IMR-90 (cell line): ENCODE measurements around the gene DBX1. TPM values are rescaled to one million over a fixed set of nuclear protein-coding genes. Genes with fewer than 3 reads are reported as not detected.
A peak's percentile ranks its signal among the peaks of the same experiment; 100 is the strongest.

Source experiments
- ATAC-seq: fragments of 200-7000 bp; cut with Tn5 transposase; 2 replicates; pipeline ENCODE4 v1.9.1; 2020; ENCODE audit warnings: low read depth, mild to moderate bottlenecking, moderate library complexity
- BruUV-seq: library from RNA; stranded (reverse); fragments of 400-500 nt; replicated peaks from 2 replicates; lab custom pipeline; 2021; lab: Mats Ljungman, UMichigan
- CTCF ChIA-PET: fragments of 300-600 bp; formaldehyde crosslinking; extraction: SDS; loops from one replicate; lab custom pipeline; 2021; ENCODE audit warnings: antibody characterized with exemption; lab: Yijun Ruan, JAX
- POLR2A ChIA-PET: fragments of 300-600 bp; sonication (Branson Sonifier 250); formaldehyde crosslinking; loops from one replicate; lab custom pipeline; 2022; ENCODE audit warnings: antibody characterized with exemption; ENCODE audit not compliant: unreplicated experiment; lab: Charles Lee
- DNase-seq: peaks from one replicate; pipeline ENCODE4 v3.0.0; 2013
- H2AFZ ChIP-seq: replicated peaks from 2 replicates; pipeline ENCODE3; 2013; ENCODE audit warnings: low read length, mild to moderate bottlenecking; ENCODE audit not compliant: poor library complexity
- H2AK5ac ChIP-seq: 2 replicates; pipeline ENCODE4 v1.6.1; 2013; ENCODE audit warnings: low read depth, low read length, inconsistent platforms
- H2AK9ac ChIP-seq: replicated peaks from 2 replicates; pipeline ENCODE3; 2013; ENCODE audit warnings: mild to moderate bottlenecking, low read depth, low read length, moderate library complexity; ENCODE audit not compliant: poor library complexity
- H2BK120ac ChIP-seq: 2 replicates; pipeline ENCODE4 v1.6.1; 2013; ENCODE audit warnings: low read depth, low read length, inconsistent platforms
- H2BK15ac ChIP-seq: 3 replicates; pipeline ENCODE4 v1.6.1; 2013; ENCODE audit warnings: low read depth, low read length, inconsistent platforms
- H2BK20ac ChIP-seq: 2 replicates; pipeline ENCODE4 v1.6.1; 2013; ENCODE audit warnings: low read depth, mild to moderate bottlenecking, inconsistent platforms, low read length, moderate library complexity
- H2BK5ac ChIP-seq: 2 replicates; pipeline ENCODE4 v1.6.1; 2013; ENCODE audit warnings: mild to moderate bottlenecking, low read depth, low read length, inconsistent platforms; ENCODE audit not compliant: poor library complexity, severe bottlenecking
- H3K14ac ChIP-seq: replicated peaks from 2 replicates; pipeline ENCODE4 v1.6.1; 2013; ENCODE audit warnings: low read depth, low read length, inconsistent platforms
- H3K18ac ChIP-seq: 2 replicates; pipeline ENCODE4 v1.6.1; 2013; ENCODE audit warnings: low read depth, low read length, control low read depth
- H3K23ac ChIP-seq: 2 replicates; pipeline ENCODE4 v1.6.1; 2013; ENCODE audit warnings: low read depth, low read length, inconsistent platforms
- H3K27ac ChIP-seq: 2 replicates; pipeline ENCODE4 v1.5.1; 2013; ENCODE audit warnings: mild to moderate bottlenecking, control low read depth, low read length; ENCODE audit not compliant: insufficient read depth
- H3K27me3 ChIP-seq: 2 replicates; pipeline ENCODE4 v1.6.1; 2013; ENCODE audit warnings: low read length; ENCODE audit not compliant: control insufficient read depth, insufficient read depth
- H3K36me3 ChIP-seq: 2 replicates; pipeline ENCODE4 v1.6.1; 2013; ENCODE audit warnings: low read length, mixed read lengths; ENCODE audit not compliant: control insufficient read depth, insufficient read depth
- H3K4ac ChIP-seq: 2 replicates; pipeline ENCODE4 v1.6.1; 2013; ENCODE audit warnings: low read depth, low read length, inconsistent platforms
- H3K4me1 ChIP-seq: 2 replicates; pipeline ENCODE4 v1.6.1; 2013; ENCODE audit warnings: low read length, mixed read lengths; ENCODE audit not compliant: control insufficient read depth, insufficient read depth
- H3K4me2 ChIP-seq: 2 replicates; pipeline ENCODE4 v1.6.1; 2013; ENCODE audit warnings: low read depth, mild to moderate bottlenecking, control low read depth, low read length, moderate library complexity
- H3K4me3 ChIP-seq: 2 replicates; pipeline ENCODE4 v1.5.1; 2013; ENCODE audit warnings: low read depth, mild to moderate bottlenecking, control low read depth, low read length, moderate library complexity; ENCODE audit not compliant: insufficient read depth
- H3K56ac ChIP-seq: 2 replicates; pipeline ENCODE4 v1.6.1; 2013; ENCODE audit warnings: low read length, inconsistent platforms; ENCODE audit not compliant: insufficient read depth; ENCODE audit errors: extremely low read depth
- H3K79me1 ChIP-seq, 2 experiments: 2 replicates each; pipeline ENCODE4 v1.6.1; 2013; ENCODE audit warnings: low read length in 2 of 2, inconsistent platforms in 1 of 2, low read depth in 1 of 2
- H3K9ac ChIP-seq: 2 replicates; pipeline ENCODE4 v1.6.1; 2013; ENCODE audit warnings: low read depth, low read length, control low read depth
- H3K9me1 ChIP-seq: 2 replicates; pipeline ENCODE4 v1.6.1; 2013; ENCODE audit warnings: low read length, inconsistent platforms; ENCODE audit not compliant: insufficient read depth
- H3K9me3 ChIP-seq: 2 replicates; pipeline ENCODE4 v1.6.1; 2013; ENCODE audit warnings: low read length; ENCODE audit not compliant: control insufficient read depth, insufficient read depth
- H4K20me1 ChIP-seq: 2 replicates; pipeline ENCODE4 v1.6.1; 2013; ENCODE audit warnings: low read length, inconsistent platforms; ENCODE audit not compliant: insufficient read depth
- H4K5ac ChIP-seq: 2 replicates; pipeline ENCODE4 v1.6.1; 2013; ENCODE audit warnings: mild to moderate bottlenecking, low read depth, low read length, control low read depth
- H4K8ac ChIP-seq, 2 experiments: 2 replicates each; pipeline ENCODE4 v1.6.1; 2013; ENCODE audit warnings: low read depth in 2 of 2, low read length in 2 of 2, control low read depth in 1 of 2, inconsistent platforms in 1 of 2
- H4K91ac ChIP-seq: 2 replicates; pipeline ENCODE4 v1.6.1; 2013; ENCODE audit warnings: low read depth, low read length, inconsistent platforms; ENCODE audit not compliant: insufficient read depth
- CHD1 ChIP-seq: IDR thresholded peaks from 2 replicates; pipeline ENCODE4 v1.6.1; 2012; ENCODE audit warnings: low read depth, low read length, improper control_type of control experiment
- CTCF ChIP-seq: conservative IDR thresholded peaks from 2 replicates; pipeline ENCODE4 v1.5.1; 2012; ENCODE audit warnings: mild to moderate bottlenecking, low read depth, low read length, improper control_type of control experiment
- FOS ChIP-seq: fragments of 150-350 bp; IDR thresholded peaks from 2 replicates; pipeline ENCODE4 v1.6.1; 2016; ENCODE audit warnings: low read depth, low read length
- MAFK ChIP-seq: IDR thresholded peaks from 2 replicates; pipeline ENCODE4 v1.6.1; 2012; ENCODE audit warnings: low read depth, low read length, improper control_type of control experiment
- MAZ ChIP-seq: IDR thresholded peaks from 2 replicates; pipeline ENCODE4 v1.6.1; 2012; ENCODE audit warnings: low read depth, mild to moderate bottlenecking, low read length, improper control_type of control experiment, moderate library complexity, borderline replicate concordance
- MXI1 ChIP-seq: IDR thresholded peaks from 2 replicates; pipeline ENCODE4 v1.6.1; 2012; ENCODE audit warnings: low read depth, mild to moderate bottlenecking, low read length, moderate library complexity, borderline replicate concordance
- POLR2A ChIP-seq: IDR thresholded peaks from 2 replicates; pipeline ENCODE4 v1.6.1; 2012; ENCODE audit warnings: mild to moderate bottlenecking, low read depth, low read length
- RAD21 ChIP-seq: IDR thresholded peaks from 2 replicates; pipeline ENCODE4 v1.6.1; 2012; ENCODE audit warnings: low read length, improper control_type of control experiment
- RCOR1 ChIP-seq: IDR thresholded peaks from 2 replicates; pipeline ENCODE4 v1.6.1; 2012; ENCODE audit warnings: mild to moderate bottlenecking, low read length, improper control_type of control experiment; ENCODE audit not compliant: insufficient replicate concordance
- RFX5 ChIP-seq: IDR thresholded peaks from 2 replicates; pipeline ENCODE4 v1.8.0; 2012; ENCODE audit warnings: low read depth, mild to moderate bottlenecking, low read length, moderate library complexity
- SMC3 ChIP-seq: fragments of 150-350 bp; IDR thresholded peaks from 2 replicates; pipeline ENCODE4 v1.6.1; 2016; ENCODE audit warnings: low read depth, mild to moderate bottlenecking, antibody characterized with exemption, low read length, moderate library complexity
- WGBS, 2 experiments: methylation state at CpG; one replicate each; pipeline versions ENCODE4 v1.1.5 to v1.1.7; 2013; ENCODE audit warnings: missing lambda C conversion rate in 2 of 2; ENCODE audit not compliant: insufficient read length in 1 of 2; ENCODE audit errors: extremely low coverage in 2 of 2; 5-methylcytosine and 5-hydroxymethylcytosine counted together
- dilution Hi-C: fragments of 300-500 bp; cut with HindIII; formaldehyde crosslinking; loops from one replicate; pipeline ENCODE4 v1.14.3; 2018; ENCODE audit warnings: low sequenced_read_pairs; ENCODE audit not compliant: unreplicated experiment
- in situ Hi-C: fragments of 300-500 bp; cut with MboI; formaldehyde crosslinking; loops from 3 replicates; pipeline ENCODE4 v1.14.3; 2019; ENCODE audit warnings: low sequenced_read_pairs, inconsistent platforms, mixed read lengths
- intact Hi-C: fragments of 100-400 bp; cut with micrococcal nuclease; formaldehyde crosslinking; loops from 2 replicates; pipeline ENCODE4 v1.10.0; 2022
- polyA plus RNA-seq, 3 experiments: library from polyadenylated mRNA; depleted of rRNA; stranded (reverse); fragments of >200 nt; gene quantifications; 2 replicates each; pipeline ENCODE4 v1.2.3, GENCODE V29; 2012; ENCODE audit warnings: low replicate concordance in 1 of 3
- total RNA-seq: library from RNA; depleted of rRNA; stranded (reverse); fragments of >200 nt; gene quantifications from 2 replicates; pipeline ENCODE4 v1.2.3, GENCODE V29; 2012
- TF ChIP-seq, protein P1 (sequence below): fragments of 150-350 bp; IDR thresholded peaks from 2 replicates; pipeline ENCODE4 v1.6.1; 2017; ENCODE audit warnings: mild to moderate bottlenecking, antibody characterized with exemption, low read length, low read depth
- TF ChIP-seq, protein P2 (sequence below): fragments of 150-350 bp; IDR thresholded peaks from 2 replicates; pipeline ENCODE4 v1.6.1; 2016; ENCODE audit warnings: low read depth, mild to moderate bottlenecking, low read length, moderate library complexity, borderline replicate concordance

DBX1 gene
- total and polyA plus RNA-seq, 2 of the 4 experiments (the other 2 are of a cell fraction), result not detected

- intact Hi-C loops, result no loop called here
- H4K5ac ChIP-seq, result peak overlapping the region; percentile 41
- peak; percentile 94 for ATAC-seq
- POLR2A ChIA-PET, result interaction anchor here (0.6 kb wide), 1 partner anchor 312 kb away, joined by 3 read pairs; no protein-coding TSS in a partner anchor
- H3K4me1 ChIP-seq, result peaks cover 19% of the 10 kb centered on the region
- no peaks in the 10 kb centered on the region for H3K27me3 ChIP-seq
- H3K14ac ChIP-seq, result peak overlapping the region; percentile 63; the same call in 1 of the 2 replicates
- peaks cover 3 to 9% of the 10 kb centered on the region in 2 experiments; a peak in 3 of 4 replicates for H3K79me1 ChIP-seq
- H3K27ac ChIP-seq, result peak overlapping the region; percentile 72
- H3K4ac ChIP-seq, result peak overlapping the region; percentile 92
- peak; percentile 97 for DNase-seq
- peak overlapping the region; percentile 81 for H2BK5ac ChIP-seq
- no peaks in the 10 kb centered on the region for H3K9me3 ChIP-seq
- peak overlapping the region; percentile 98 for H2BK120ac ChIP-seq
- H3K4me2 ChIP-seq, result peak overlapping the region; percentile 70
- CTCF ChIA-PET, result interaction anchor here (1.2 to 2.0 kb wide), 3 partner anchors 15 to 162 kb away, joined by 4 to 9 read pairs (median 4); no protein-coding TSS in a partner anchor
- peak overlapping the region; percentile 83; the same call in 1 of the 2 replicates for H2AK5ac ChIP-seq
- no peak overlapping the region for H3K9ac ChIP-seq
- 54% methylated on average over 9 of the region's 15 CpGs; no CpG with 5 or more reads in 1 of the 2 experiments for WGBS, 2 experiments
- H3K23ac ChIP-seq, result peak overlapping the region; percentile 96; the same call in 1 of the 2 replicates
- in situ Hi-C loops, result no loop called here
- no peak overlapping the region for H3K56ac ChIP-seq
- H2BK20ac ChIP-seq, result peak overlapping the region; percentile 96
- H3K9me1 ChIP-seq, result peaks cover 37% of the 10 kb centered on the region
- peak overlapping the region; percentile 74 for H2AK9ac ChIP-seq
- H2AFZ ChIP-seq, result peak overlapping the region; percentile 93
- peak overlapping the region; percentile 76 for H4K91ac ChIP-seq
- BruUV-seq, result no TSS peak
- dilution Hi-C loops, result no loop called here
- peaks cover 15% of the 10 kb centered on the region for H4K20me1 ChIP-seq
- H2BK15ac ChIP-seq, result peak overlapping the region; percentile 60; the same call in 2 of the 3 replicates
- H3K4me3 ChIP-seq, result peak overlapping the region; percentile 10; the same call in 1 of the 2 replicates
- peaks cover 10% of the 10 kb centered on the region for H3K36me3 ChIP-seq
- peak overlapping the region; percentile 47 for H3K18ac ChIP-seq
- peak overlapping the region; percentile 30 to 94 for H4K8ac ChIP-seq
- TF ChIP-seq FOS (peak; percentile 86), RFX5 (no peak), SMC3 (no peak), MXI1 (no peak), MAFK (no peak), CHD1 (no peak), RAD21 (no peak), POLR2A (0 out of 2 replicates have a peak, but pooled peaks have one; percentile 42), CTCF (no peak), MAZ (peak; percentile 66; the same call in 1 of the 2 replicates), RCOR1 (no peak)
- TF ChIP-seq, protein P1, sequence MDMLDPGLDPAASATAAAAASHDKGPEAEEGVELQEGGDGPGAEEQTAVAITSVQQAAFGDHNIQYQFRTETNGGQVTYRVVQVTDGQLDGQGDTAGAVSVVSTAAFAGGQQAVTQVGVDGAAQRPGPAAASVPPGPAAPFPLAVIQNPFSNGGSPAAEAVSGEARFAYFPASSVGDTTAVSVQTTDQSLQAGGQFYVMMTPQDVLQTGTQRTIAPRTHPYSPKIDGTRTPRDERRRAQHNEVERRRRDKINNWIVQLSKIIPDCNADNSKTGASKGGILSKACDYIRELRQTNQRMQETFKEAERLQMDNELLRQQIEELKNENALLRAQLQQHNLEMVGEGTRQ, result peak; percentile 95
- TF ChIP-seq, protein P2, sequence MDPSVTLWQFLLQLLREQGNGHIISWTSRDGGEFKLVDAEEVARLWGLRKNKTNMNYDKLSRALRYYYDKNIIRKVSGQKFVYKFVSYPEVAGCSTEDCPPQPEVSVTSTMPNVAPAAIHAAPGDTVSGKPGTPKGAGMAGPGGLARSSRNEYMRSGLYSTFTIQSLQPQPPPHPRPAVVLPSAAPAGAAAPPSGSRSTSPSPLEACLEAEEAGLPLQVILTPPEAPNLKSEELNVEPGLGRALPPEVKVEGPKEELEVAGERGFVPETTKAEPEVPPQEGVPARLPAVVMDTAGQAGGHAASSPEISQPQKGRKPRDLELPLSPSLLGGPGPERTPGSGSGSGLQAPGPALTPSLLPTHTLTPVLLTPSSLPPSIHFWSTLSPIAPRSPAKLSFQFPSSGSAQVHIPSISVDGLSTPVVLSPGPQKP, result no peak
These were observed 47.8 kb downstream of the DBX1 start for GRCh38 chr11:20112291-20113148.
